ENCODE results near the gene PROSER3. TPM values are rescaled to one million over a fixed set of nuclear protein-coding genes. Genes with fewer than 3 reads are reported as not detected.

Gene PROSER3
- total and polyA plus RNA-seq, 9 of the 15 experiments (the other 6 are each of a cell fraction or from before 2014, with no cell fraction given) = 1.0 to 39.5 (median 5.1) TPM

GRCh38 chr19:35740108-35740422, 17.9 kb upstream of the PROSER3 start (continued):
- TF ChIP-seq MGA (IDR thresholded peaks at IDR 0.05) (0 out of 2 replicates have a peak, but pooled peaks have one; percentile 9), HNRNPLL (IDR thresholded peaks at IDR 0.05; ENCODE audit: low read depth, low read length, poor library complexity, severe bottlenecking) (no peak), E2F6 (IDR thresholded peaks at IDR 0.05; ENCODE audit: borderline replicate concordance in 1 of 2, extremely low read depth in 1 of 2, insufficient read depth in 1 of 2, insufficient read length in 1 of 2, low read depth in 1 of 2, low read length in 1 of 2, poor library complexity in 1 of 2, severe bottlenecking in 1 of 2) (no peak), HDAC1 (IDR thresholded peaks at IDR 0.05) (peak in 1 of 2 experiments; percentile 19; a peak in 1 of 4 replicates), NCOA1 (IDR thresholded peaks at IDR 0.05; ENCODE audit: low read depth) (no peak), REST (IDR thresholded peaks at IDR 0.05; ENCODE audit: borderline replicate concordance) (no peak), REST (CRISPR knock-in tag; IDR thresholded peaks at IDR 0.05; ENCODE audit: low read depth) (peak; percentile 18; the same call in 1 of the 2 replicates)

Measured in K562 (cell line).